Lower leg skin (tissue), 4 donors: ENCODE results near the gene ZSWIM4. TPM values are rescaled to one million over a fixed set of nuclear protein-coding genes. Genes with fewer than 3 reads are reported as not detected.

Experiments
- DNase-seq, 2 donors: peaks; one replicate each; pipeline ENCODE4 v3.0.0-alpha.2; 2019; ENCODE audit warnings: low spot score in 2 of 2
- H3K4me3 ChIP-seq: fragments of 200-600 bp; sonication (generic); 2 replicates; pipeline ENCODE4 v1.5.1; 2017; ENCODE audit warnings: mild to moderate bottlenecking, low read depth; ENCODE audit not compliant: poor library complexity, severe bottlenecking
- CTCF ChIP-seq, 3 donors: fragments of 450-650 bp; IDR thresholded peaks; one replicate each; pipeline ENCODE4 v1.5.1; 2016; ENCODE audit warnings: antibody characterized with exemption in 3 of 3, mild to moderate bottlenecking in 3 of 3, moderate library complexity in 2 of 3
- POLR2A ChIP-seq, 2 donors: fragments of 450-650 bp; IDR thresholded peaks; one replicate each; pipeline ENCODE4 v1.6.1; 2016 to 2017; ENCODE audit warnings: antibody characterized with exemption in 2 of 2, mild to moderate bottlenecking in 1 of 2, moderate library complexity in 1 of 2
- WGBS, 2 donors: methylation state at CpG; one replicate each; pipeline ENCODE4 v1.1.5; 2018; 5-methylcytosine and 5-hydroxymethylcytosine counted together
- intact Hi-C: fragments of 100-400 bp; cut with DNase I; formaldehyde crosslinking; loops from one replicate; pipeline ENCODE4 v1.15.0; 2023; ENCODE audit warnings: low total_unique reads
- total RNA-seq, 4 donors: library from RNA; depleted of rRNA; stranded (reverse); fragments of >200 nt; gene quantifications; one replicate each; pipeline ENCODE4 v1.1.0, GENCODE V29; 2016

ZSWIM4 gene
- total RNA-seq, 4 donors from 2014 or later: 22.3 to 29.9 (median 23.3) TPM

- peak; percentile 90 to 99 for DNase-seq
- WGBS, 2 donors: 5 to 6% methylated on average over 20 to 26 of the region's 47 CpGs
- peak overlapping the region; percentile 31 for H3K4me3 ChIP-seq
- no peak for TF ChIP-seq CTCF (IDR thresholded peaks at IDR 0.05)
- TF ChIP-seq POLR2A (IDR thresholded peaks at IDR 0.05): peak in 1 of 2 donors; percentile 87
- intact Hi-C loops: no loop called here
Measured at GRCh38 chr19:13847407-13848339, 52.4 kb downstream of the ZSWIM4 start.

GRCh38 chr19:13848340-13848677 is 53.1 kb downstream of the ZSWIM4 start:
- intact Hi-C loops: no loop called here
- no peak for DNase-seq
- no peak overlapping the region for H3K4me3 ChIP-seq
- 70 to 72% methylated on average over 4 of the region's 4 CpGs for WGBS, 2 donors
- TF ChIP-seq CTCF (IDR thresholded peaks at IDR 0.05) (no peak), POLR2A (IDR thresholded peaks at IDR 0.05) (no peak)

DNA sequence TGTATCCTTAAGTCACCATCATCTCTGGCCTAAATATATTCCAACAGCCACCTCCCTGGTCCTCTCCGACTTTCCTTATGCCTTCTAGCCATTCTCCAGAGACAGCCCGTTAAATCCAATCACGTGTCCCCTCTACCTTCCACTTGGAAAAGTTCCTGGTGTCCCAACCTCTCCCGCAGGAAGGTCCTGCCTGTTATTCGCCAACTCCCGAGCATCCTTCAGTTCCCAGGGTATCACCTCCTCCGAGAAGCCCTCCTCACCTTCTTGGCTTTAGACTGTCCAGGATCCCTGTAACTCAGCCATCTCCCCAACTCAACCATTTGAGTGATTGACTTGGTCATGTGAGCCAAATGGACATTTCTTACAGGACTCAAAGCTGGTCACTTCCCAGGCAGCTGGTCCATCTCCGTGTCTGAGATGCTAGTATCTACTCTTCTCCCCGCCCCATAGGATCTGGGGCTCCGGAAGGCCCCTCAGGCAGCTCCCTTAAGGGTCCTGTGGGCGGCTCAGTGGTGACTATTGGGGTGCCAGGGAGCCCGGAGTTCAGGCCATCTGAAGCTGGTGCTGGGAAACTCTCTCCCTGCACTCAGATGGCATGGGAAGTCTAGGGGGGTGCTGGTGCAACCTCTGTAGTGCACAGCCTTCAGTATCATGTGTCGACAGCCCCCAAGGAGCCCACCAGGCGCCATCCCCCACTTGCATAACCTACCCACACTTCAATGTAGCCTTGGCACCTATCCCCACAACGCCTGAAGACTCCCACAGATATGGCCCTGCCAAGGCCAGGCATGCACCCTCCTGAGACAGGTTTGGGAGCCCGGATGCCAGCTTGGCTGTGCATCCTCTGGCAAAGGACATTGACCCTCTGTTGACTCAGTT is 53.8 kb downstream of the ZSWIM4 start:
- H3K4me3 ChIP-seq: no peak overlapping the region
- intact Hi-C loops: no loop called here
- DNase-seq: no peak
- TF ChIP-seq POLR2A (IDR thresholded peaks at IDR 0.05) (no peak), CTCF (IDR thresholded peaks at IDR 0.05) (no peak)
- WGBS, 2 donors: 54% methylated on average over 16 of the region's 16 CpGs

DNA sequence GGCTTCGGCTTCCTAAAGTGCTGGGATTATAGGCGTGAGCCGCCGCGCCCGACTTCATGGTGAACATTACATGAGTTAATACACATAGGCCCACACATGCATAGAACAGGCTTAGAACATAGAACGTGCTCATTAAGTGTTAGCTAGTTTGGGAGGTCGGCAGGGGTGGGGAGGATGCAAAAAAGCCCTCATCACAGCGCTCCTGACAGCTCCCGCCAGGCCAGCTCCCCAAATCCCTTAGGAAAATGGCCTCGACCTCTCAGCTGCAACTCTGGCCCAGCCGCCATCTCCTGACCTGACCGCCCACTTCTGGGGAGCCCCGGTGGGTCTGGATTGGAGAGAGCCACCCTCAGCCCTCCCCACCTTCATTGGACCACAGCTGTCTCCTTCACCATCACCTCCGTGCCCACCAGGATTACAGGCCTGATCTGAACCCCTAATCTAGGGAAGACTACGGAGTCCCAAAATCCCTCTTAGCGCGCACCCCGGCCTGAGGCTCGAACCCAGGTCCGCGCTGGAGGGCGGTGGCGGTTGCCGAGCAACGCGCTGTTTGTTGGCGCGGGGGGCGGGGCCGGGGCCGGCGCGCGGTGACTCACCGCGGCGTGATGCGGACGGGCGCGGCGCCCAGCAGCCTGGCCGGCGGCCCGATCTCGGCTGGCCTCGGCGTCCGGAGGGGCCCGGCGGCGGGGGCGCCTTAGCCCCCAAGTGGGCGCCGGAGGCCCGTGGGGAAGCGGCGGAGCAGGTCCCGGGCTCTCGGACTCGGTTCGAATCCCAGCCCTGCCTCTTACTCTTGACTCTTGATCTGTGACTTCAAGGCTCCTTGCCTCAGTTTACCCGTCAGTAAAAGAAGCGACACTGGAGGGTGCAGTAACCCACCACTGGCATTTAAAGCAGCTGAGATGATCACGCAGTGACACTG is 55.0 kb downstream of the ZSWIM4 start:
- DNase-seq: peak; percentile 73 to 97
- no peak overlapping the region for H3K4me3 ChIP-seq
- TF ChIP-seq POLR2A (IDR thresholded peaks at IDR 0.05): no peak
- no peak for TF ChIP-seq CTCF (IDR thresholded peaks at IDR 0.05)
- intact Hi-C loops: loop anchor here (10.0 kb wide), 1 partner anchor 695 kb away; the partner anchor contains the start of genes IER2 and STX10
- WGBS, 2 donors: 17 to 39% methylated on average over 21 to 57 of the region's 66 CpGs
